ENCODE results near the gene GSTO2. TPM values are rescaled to one million over a fixed set of nuclear protein-coding genes. Genes with fewer than 3 reads are reported as not detected.

Gene GSTO2
- total and polyA plus RNA-seq, 2 of the 13 experiments (the other 11 are each of a cell fraction or from before 2014, with no cell fraction given) = 2.1 to 7.9 TPM

DNA sequence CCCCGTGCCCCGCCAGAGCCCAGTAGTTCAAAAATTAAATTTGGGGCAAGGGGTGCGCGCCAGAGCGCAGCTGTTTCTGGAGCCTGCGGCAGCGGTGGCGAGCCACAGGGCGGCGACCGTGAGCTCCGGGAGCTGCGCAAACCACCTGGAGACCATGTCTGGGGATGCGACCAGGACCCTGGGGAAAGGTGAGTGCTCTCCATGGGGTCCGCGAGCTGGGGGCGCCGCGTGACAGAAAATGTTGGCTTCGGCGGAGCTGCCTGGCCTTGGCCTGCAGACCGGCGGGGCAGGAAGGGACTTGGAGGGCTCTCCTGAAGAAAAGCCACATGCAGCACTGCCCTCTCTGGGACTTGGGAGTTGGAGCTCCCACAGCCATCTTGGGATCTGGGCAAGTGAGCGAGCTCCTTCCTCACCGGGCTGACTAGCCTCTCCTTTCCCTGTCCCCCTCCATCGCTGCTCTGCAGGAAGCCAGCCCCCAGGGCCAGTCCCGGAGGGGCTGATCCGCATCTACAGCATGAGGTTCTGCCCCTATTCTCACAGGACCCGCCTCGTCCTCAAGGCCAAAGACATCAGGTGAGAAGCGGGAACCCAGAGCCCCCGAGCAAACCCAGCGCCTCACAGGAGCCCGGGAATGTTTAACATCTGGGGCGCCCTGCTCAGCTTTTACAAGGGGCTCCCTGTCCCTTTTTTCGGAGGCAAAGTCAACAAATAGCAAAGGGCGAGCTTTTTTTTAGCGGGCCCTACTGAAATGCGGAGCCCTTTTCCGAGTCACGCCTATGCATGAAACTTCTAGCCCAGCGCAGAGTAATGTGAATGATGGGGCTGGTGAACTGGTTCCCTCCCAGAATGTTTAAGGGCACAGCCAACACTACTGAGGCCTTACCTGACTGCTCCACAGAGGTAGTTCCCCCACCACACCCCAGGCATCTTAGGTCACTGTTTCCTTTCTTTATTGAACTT, 6.1 kb downstream of the GSTO2 start (continued):
- TF ChIP-seq GPBP1L1 (CRISPR knock-in tag; IDR thresholded peaks at IDR 0.05) (no peak), SOX6 (IDR thresholded peaks at IDR 0.05) (no peak), SOX6 (CRISPR knock-in tag; IDR thresholded peaks at IDR 0.05) (peak; percentile 64), ZNF773 (CRISPR knock-in tag; IDR thresholded peaks at IDR 0.05; ENCODE audit: borderline replicate concordance) (no peak), ZBTB49 (CRISPR knock-in tag; IDR thresholded peaks at IDR 0.05; ENCODE audit: borderline replicate concordance) (no peak), ZNF687 (CRISPR knock-in tag; IDR thresholded peaks at IDR 0.05) (peak; percentile 88), KDM3A (CRISPR knock-in tag; IDR thresholded peaks at IDR 0.05; ENCODE audit: low read depth) (peak; percentile 72; the same call in 1 of the 2 replicates), ZNF605 (CRISPR knock-in tag; IDR thresholded peaks at IDR 0.05) (peak; percentile 63; the same call in 1 of the 2 replicates), CTCF (CRISPR knock-in tag; IDR thresholded peaks at IDR 0.05) (peak; percentile 90), RXRA (CRISPR knock-in tag; IDR thresholded peaks at IDR 0.05) (peak; percentile 27; the same call in 1 of the 2 replicates), ZNF564 (CRISPR knock-in tag; IDR thresholded peaks at IDR 0.05) (no peak), ZNF788 (CRISPR knock-in tag; IDR thresholded peaks at IDR 0.05; ENCODE audit: borderline replicate concordance) (peak; percentile 34; the same call in 1 of the 2 replicates), ZNF839 (CRISPR knock-in tag; IDR thresholded peaks at IDR 0.05; ENCODE audit: borderline replicate concordance) (peak; percentile 81; the same call in 1 of the 2 replicates)
- TF ChIP-seq, protein P1, sequence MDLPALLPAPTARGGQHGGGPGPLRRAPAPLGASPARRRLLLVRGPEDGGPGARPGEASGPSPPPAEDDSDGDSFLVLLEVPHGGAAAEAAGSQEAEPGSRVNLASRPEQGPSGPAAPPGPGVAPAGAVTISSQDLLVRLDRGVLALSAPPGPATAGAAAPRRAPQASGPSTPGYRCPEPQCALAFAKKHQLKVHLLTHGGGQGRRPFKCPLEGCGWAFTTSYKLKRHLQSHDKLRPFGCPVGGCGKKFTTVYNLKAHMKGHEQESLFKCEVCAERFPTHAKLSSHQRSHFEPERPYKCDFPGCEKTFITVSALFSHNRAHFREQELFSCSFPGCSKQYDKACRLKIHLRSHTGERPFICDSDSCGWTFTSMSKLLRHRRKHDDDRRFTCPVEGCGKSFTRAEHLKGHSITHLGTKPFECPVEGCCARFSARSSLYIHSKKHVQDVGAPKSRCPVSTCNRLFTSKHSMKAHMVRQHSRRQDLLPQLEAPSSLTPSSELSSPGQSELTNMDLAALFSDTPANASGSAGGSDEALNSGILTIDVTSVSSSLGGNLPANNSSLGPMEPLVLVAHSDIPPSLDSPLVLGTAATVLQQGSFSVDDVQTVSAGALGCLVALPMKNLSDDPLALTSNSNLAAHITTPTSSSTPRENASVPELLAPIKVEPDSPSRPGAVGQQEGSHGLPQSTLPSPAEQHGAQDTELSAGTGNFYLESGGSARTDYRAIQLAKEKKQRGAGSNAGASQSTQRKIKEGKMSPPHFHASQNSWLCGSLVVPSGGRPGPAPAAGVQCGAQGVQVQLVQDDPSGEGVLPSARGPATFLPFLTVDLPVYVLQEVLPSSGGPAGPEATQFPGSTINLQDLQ (CRISPR knock-in tag; IDR thresholded peaks at IDR 0.05) = no peak

Data from HepG2 (cell line).